ENCODE data around the gene MOB2. TPM values are rescaled to one million over a fixed set of nuclear protein-coding genes. Genes with fewer than 3 reads are reported as not detected.

MOB2 gene
- polyA plus RNA-seq, 1 experiment = 61.3 TPM

DNA sequence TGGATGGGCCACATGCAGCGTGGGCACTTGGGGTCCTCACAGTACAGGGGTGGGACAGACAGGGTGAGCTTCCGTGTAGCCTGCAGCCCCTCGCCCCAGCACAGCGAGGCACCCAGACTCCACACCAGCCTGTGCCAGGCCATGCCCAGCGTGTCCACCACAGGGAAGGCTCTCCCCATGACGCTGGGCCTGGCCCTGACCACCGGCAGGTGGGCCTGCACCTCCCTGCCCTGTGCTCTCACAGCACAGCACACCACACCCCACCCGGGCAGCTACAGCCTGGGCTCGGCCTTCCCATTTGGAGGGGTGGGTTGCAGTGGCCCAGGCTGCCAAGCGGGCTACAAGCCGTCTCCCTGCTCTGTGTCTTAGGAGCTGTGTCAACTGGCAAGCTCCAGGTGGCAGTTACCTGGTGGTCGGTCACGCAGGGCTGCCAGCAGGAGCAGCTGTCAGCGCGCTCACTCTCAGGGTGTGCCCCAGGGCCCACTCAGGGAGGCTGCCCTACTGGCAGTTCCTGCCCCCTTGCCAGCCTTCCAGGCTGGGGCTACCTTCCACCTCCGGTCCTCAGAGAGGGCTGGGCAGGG, 4.6 kb downstream of the MOB2 start:
- no peaks in the 10 kb centered on the region for H3K27me3 ChIP-seq (ENCODE audit: control insufficient read depth, insufficient read depth, low read length)
- TF ChIP-seq, protein P1, sequence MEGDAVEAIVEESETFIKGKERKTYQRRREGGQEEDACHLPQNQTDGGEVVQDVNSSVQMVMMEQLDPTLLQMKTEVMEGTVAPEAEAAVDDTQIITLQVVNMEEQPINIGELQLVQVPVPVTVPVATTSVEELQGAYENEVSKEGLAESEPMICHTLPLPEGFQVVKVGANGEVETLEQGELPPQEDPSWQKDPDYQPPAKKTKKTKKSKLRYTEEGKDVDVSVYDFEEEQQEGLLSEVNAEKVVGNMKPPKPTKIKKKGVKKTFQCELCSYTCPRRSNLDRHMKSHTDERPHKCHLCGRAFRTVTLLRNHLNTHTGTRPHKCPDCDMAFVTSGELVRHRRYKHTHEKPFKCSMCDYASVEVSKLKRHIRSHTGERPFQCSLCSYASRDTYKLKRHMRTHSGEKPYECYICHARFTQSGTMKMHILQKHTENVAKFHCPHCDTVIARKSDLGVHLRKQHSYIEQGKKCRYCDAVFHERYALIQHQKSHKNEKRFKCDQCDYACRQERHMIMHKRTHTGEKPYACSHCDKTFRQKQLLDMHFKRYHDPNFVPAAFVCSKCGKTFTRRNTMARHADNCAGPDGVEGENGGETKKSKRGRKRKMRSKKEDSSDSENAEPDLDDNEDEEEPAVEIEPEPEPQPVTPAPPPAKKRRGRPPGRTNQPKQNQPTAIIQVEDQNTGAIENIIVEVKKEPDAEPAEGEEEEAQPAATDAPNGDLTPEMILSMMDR (IDR thresholded peaks at IDR 0.05; ENCODE audit: insufficient read depth, low read depth, low read length) = no peak
- ChIA-PET CTCF (interaction anchor here (1.0 kb wide), 1 partner anchor 9 kb away, joined by 3 read pairs; no protein-coding TSS in a partner anchor), POLR2A (no interaction called here)
- peaks cover 17% of the 10 kb centered on the region for H3K36me3 ChIP-seq (ENCODE audit: control insufficient read depth, insufficient read depth, low read length)
- no peak for DNase-seq (ENCODE audit: low read depth)
- H3K4me3 ChIP-seq (ENCODE audit: low read depth, low read length) = no peak overlapping the region

DNA sequence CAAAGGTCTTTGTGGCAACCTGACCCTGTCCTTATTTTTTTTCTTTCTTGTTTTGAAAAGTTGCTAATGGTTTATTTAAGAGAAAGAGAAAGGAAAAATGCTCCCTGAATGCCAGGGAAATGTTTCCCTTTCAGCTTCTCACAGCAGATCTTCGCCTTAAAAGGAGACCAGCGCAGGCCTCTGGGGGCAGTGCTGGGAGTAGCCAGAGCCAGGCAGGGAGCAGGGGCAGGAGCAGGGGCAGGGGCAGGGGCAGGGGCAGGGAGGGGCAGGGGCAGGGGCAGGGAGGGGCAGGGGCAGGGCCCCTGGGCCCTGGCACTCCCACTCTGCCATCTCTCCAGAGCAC, 5.1 kb downstream of the MOB2 start:
- ChIA-PET POLR2A (no interaction called here), CTCF (interaction anchor here (1.0 kb wide), 1 partner anchor 9 kb away, joined by 3 read pairs; no protein-coding TSS in a partner anchor)

DNA sequence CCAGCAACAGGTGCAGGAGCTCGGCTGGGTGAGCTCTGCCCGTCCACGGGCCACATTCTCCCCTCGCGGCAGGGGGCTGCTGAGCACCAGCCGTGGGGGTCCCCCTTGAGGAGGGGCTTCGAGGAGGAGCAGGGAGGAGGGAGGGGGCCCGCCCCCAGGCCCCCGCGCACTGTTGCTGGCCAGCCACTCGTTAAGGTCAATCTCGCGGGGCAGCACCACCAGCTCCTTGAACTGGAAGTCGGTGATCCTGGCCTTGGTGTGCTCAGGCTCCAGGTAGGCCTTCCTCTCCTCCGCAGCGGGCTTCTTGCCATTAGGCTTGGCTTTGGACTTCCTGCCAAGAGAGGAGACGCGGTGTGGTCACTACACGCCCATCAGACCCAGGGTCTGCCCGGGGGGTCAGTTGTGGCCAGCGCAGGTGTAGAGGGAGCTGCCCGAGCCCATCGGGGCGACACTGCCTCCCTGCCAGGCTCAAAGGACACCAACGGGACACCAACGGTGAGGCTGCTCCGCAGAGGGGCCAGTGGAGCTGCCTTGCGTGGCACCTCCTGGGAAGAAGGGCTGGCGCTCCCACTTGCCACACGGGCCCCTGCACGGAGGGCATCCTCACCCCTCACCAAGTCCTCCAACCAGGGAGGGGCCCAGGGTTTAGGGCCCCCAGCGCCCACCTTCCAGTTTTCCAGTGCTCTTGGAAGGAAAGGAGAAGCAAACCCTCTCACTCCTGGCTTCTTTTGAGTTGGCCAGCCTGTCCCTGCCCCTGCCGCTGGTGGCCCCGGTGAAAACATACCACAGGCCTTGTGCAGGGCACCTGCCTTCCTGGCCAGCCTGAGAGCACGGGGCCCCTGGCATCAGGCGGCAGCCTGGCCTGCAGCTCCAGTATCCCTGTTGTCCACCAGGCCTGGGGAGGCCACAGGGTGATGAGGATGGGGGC, 5.8 kb downstream of the MOB2 start:
- ChIA-PET CTCF (interaction anchor here (1.2 kb wide), 1 partner anchor 34 kb away, joined by 3 read pairs; no protein-coding TSS in a partner anchor), POLR2A (no interaction called here)
- no peak overlapping the region for H3K4me3 ChIP-seq (ENCODE audit: low read depth, low read length)
- no peaks in the 10 kb centered on the region for H3K27me3 ChIP-seq (ENCODE audit: control insufficient read depth, insufficient read depth, low read length)
- H3K36me3 ChIP-seq (ENCODE audit: control insufficient read depth, insufficient read depth, low read length) = peaks cover 17% of the 10 kb centered on the region
- TF ChIP-seq, protein P1 (IDR thresholded peaks at IDR 0.05; ENCODE audit: insufficient read depth, low read depth, low read length) = no peak
- no peak for DNase-seq (ENCODE audit: low read depth)

More for the DNA sequence above, 5.1 kb downstream of the MOB2 start:
- no peak for DNase-seq (ENCODE audit: low read depth)
- H3K4me3 ChIP-seq (ENCODE audit: low read depth, low read length) = no peak overlapping the region
- H3K27me3 ChIP-seq (ENCODE audit: control insufficient read depth, insufficient read depth, low read length) = no peaks in the 10 kb centered on the region
- H3K36me3 ChIP-seq (ENCODE audit: control insufficient read depth, insufficient read depth, low read length) = peaks cover 17% of the 10 kb centered on the region
- TF ChIP-seq, protein P1 (IDR thresholded peaks at IDR 0.05; ENCODE audit: insufficient read depth, low read depth, low read length) = no peak

DNA sequence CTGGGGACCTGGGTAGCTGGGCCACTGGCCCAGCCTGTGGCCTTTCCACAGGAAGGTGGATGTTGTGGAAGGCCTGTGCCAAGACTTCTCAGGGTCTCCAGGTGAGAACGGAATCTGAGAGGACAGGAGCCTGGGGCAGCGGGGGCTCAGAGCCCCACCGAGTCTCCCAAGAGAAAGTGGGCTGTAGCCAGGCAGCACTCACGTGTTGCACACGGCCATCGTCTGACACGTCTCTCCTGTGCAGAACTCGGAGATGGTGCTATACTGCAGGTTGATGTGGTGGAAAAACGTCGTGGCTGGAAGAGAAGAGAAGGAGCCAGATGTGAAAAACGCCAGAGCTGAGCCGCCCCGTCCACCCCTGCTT, 6.4 kb downstream of the MOB2 start:
- TF ChIP-seq, protein P1 (IDR thresholded peaks at IDR 0.05; ENCODE audit: insufficient read depth, low read depth, low read length) = no peak
- ChIA-PET CTCF (interaction anchor here (1.2 kb wide), 1 partner anchor 34 kb away, joined by 3 read pairs; no protein-coding TSS in a partner anchor), POLR2A (no interaction called here)
- Histone ChIP-seq H3K4me3 (ENCODE audit: low read depth, low read length) (no peak overlapping the region), H3K27me3 (ENCODE audit: control insufficient read depth, insufficient read depth, low read length) (no peaks in the 10 kb centered on the region), H3K36me3 (ENCODE audit: control insufficient read depth, insufficient read depth, low read length) (peaks cover 20% of the 10 kb centered on the region)
- DNase-seq (ENCODE audit: low read depth) = no peak

DNA sequence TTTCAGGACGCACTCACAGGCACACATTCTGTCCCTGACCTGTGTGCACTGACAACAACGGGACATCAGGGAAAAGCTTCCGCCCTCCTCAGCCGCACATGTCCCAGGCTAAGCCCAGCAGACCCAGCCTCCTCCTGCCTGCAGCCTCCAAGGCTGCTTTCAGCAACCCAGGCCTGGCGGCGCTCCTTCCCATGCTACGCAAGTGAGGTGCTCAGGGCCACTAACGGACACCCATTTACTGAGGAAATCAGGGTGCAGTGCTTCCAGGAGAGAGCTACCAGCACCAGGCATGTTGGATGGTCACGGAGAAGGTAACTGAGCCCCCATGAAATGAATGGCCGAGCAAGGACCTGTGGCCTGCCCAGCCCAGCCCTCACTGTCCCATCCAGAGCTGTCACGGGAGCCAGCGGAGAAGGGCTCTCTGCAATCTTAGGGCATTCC, 6.9 kb downstream of the MOB2 start:
- ChIA-PET CTCF (interaction anchor here (1.2 kb wide), 1 partner anchor 35 kb away, joined by 3 read pairs; no protein-coding TSS in a partner anchor), POLR2A (no interaction called here)
- peaks cover 20% of the 10 kb centered on the region for H3K36me3 ChIP-seq (ENCODE audit: control insufficient read depth, insufficient read depth, low read length)
- TF ChIP-seq, protein P1 (IDR thresholded peaks at IDR 0.05; ENCODE audit: insufficient read depth, low read depth, low read length) = no peak
- no peaks in the 10 kb centered on the region for H3K27me3 ChIP-seq (ENCODE audit: control insufficient read depth, insufficient read depth, low read length)
- DNase-seq (ENCODE audit: low read depth) = no peak
- no peak overlapping the region for H3K4me3 ChIP-seq (ENCODE audit: low read depth, low read length)

All from BJ (cell line).